ENCODE results near the gene FERMT3. TPM values are rescaled to one million over a fixed set of nuclear protein-coding genes. Genes with fewer than 3 reads are reported as not detected.
"Not testable (repeated sequence)": the region's sequence is repeated elsewhere in the genome, so short reads cannot be mapped to it uniquely, and the experiment has no call there.

FERMT3 gene
- polyA plus RNA-seq, 1 donor: 7.4 TPM

DNA sequence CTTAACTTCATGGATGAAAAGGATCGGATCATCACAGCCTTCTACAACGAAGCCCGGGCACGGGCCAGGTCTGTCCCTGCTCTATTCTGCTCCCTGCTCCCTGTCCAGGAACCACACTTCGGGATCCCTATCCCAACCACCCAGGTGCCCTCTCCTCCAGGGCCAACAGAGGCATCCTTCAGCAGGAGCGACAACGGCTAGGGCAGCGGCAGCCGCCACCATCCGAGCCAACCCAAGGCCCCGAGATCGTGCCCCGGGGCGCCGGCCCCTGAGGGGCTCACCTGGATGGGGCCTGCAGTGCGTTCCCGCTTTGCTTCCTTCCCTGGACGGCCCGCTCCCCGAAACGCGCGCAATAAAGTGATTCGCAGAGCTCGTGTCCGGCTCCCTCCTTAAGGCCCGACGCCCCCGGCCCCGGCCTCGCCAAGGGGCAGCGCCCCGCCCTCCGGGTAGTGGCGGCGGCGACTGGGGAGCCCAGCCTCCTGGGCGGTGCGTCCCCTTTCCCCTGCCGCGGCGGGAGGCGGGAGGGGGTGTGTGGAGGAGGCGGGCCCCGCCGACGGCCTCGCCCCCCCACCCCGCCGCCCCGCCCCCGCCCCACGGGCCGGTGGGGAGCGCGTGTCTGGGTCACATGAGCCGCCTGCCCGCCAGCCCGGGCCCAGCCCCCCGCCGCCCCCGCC is 27.5 kb downstream of the FERMT3 start, which contains the start of gene VEGFB:
Gene VEGFB, plus strand, starts transcription at position 672 of the 674 bp plus-strand sequence. CDS start 250 bp downstream, outside the sequence.
- no peak for DNase-seq (ENCODE audit: low read depth)

DNA sequence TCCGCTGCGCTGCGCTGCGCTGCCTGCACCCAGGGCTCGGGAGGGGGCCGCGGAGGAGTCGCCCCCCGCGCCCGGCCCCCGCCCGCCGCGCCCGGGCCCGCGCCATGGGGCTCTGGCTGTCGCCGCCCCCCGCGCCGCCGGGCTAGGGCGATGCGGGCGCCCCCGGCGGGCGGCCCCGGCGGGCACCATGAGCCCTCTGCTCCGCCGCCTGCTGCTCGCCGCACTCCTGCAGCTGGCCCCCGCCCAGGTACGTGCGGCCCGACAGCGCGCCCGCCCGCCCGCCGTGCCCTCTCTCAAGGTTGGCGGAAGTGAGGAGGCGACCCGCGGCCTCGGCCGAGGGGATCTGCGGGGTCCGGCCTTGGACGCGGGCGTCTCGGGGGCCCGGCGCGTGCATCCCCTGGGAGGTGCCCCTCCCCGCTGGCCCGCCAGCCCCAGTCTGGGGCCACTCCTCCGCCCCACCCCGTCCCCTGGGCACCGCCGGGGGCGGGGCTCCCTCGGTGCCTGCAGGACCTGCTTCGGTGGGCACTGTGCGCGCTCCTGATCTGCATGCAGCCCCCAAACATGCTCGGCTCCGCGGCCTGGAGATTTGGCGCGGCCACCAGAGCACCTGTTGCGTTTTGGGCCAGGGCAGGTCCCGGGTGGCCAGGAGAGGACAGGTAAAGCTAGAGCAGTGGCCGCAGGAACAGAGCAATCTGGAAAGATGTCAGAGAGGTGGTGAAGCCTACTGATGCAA is 28.3 kb downstream of the FERMT3 start:
- no peak for DNase-seq (ENCODE audit: low read depth)

DNA sequence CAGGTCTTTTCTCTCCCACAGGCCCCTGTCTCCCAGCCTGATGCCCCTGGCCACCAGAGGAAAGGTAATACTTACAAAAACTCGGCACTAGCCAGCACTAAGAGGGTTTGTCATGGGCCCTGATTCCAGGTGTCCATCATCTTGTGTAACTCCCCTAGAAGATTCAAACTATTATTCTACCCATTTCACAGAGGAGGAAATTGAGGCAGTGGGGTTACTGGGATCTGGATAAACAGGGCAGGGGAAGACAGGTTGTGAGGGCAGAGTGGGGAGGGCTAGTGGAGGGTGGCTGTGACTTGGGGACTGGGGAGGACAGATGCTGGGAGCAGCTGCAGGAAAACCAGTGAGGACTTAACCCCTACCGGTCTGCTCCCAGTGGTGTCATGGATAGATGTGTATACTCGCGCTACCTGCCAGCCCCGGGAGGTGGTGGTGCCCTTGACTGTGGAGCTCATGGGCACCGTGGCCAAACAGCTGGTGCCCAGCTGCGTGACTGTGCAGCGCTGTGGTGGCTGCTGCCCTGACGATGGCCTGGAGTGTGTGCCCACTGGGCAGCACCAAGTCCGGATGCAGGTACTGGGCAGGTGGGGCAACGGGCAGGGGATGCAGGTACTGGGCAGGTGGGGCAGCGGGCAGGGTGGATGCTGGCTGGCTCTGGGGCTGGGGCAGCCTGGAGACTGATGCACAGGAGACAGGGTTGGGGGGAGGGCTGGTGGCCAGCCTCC is 29.1 kb downstream of the FERMT3 start:
- no peak for DNase-seq (ENCODE audit: low read depth)

DNA sequence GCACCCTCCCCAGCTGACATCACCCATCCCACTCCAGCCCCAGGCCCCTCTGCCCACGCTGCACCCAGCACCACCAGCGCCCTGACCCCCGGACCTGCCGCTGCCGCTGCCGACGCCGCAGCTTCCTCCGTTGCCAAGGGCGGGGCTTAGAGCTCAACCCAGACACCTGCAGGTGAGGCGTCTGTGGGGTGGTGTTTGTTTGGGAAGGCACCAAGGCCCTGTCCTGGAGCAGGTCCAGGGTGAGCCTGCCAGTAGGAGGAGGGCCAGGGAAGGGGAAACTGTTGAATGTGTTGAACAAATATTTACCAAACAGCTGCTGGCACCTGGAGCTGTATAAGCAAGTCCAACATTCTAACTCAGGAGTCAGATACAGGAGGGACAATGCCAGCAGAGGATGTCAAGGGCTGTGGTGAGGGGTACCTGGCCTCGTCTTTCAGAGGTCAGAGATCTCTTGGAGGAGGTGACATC is 31.0 kb downstream of the FERMT3 start:
- DNase-seq (ENCODE audit: low read depth): no peak

DNA sequence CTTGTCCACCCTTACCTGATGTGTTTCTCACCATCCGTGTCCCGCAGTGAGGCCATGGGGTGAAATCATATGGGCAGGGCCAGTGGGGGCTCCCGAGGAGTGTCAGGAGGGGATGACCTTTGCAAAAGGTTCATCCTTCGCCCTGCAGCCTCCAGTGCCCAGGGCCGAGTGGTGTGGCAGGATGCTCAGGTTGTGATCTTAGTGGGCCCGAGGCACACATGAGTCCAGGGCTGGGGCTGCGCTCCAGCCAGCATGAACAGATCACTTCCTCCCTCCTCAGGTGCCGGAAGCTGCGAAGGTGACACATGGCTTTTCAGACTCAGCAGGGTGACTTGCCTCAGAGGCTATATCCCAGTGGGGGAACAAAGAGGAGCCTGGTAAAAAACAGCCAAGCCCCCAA is 31.6 kb downstream of the FERMT3 start:
- no peak for DNase-seq (ENCODE audit: low read depth)

DNA sequence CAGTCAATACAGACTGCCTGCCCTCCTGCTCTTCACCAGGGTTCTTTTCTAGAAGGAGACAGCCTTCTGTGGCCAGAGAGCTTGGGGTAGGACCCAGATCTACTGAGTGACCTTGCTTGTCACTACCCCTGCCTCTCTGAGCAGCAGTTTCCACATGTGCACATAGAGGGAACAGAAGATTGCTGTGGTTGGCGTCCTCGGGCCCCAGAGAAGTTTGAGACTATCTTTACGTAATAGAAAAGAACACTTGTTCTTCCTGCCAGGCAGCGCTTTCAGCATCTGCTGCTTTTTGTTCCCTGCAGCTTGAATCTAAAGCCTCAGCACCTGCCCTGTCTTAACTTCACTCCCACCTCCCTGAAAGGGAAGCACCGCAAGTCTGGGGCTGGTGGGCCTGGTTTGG is 32.5 kb downstream of the FERMT3 start:
- DNase-seq (ENCODE audit: low read depth): no peak

DNA sequence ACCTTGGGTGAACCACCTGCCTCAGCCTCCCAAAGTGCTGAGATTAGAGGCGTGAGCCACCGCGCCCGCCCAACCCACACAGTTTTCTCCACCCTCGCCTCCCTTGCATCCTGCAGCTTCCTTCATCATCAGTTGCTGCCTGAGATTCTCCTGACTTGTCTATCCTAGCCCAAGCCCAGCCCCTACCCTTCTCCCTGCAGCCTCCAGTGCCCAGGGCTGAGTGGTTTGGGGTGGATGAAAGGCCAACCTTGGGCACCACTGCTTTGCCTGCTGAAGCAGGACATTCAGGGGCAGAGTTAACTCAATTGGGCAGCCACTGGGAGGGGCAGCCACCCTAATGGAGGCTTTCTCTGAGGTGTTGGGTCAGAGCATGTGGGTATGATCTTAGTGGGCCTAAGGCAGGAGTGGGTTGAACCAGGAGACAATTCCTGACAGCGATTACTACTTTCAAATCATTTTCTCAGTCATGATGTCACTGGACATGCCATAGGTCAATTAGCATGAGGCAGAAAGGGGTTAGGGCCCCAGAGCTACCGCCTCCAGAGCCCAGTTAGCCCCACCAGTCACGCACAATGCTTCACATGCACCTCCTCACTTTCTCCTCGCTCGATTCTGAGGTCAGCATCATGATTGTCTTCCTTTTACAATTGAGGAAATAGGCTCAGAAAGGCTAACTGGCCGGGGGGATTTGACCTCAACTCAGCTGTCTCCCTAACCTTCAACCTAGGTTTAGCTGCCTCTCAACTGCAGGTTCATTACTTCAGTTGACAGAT is 33.3 kb downstream of the FERMT3 start:
- no peak for DNase-seq (ENCODE audit: low read depth)

DNA sequence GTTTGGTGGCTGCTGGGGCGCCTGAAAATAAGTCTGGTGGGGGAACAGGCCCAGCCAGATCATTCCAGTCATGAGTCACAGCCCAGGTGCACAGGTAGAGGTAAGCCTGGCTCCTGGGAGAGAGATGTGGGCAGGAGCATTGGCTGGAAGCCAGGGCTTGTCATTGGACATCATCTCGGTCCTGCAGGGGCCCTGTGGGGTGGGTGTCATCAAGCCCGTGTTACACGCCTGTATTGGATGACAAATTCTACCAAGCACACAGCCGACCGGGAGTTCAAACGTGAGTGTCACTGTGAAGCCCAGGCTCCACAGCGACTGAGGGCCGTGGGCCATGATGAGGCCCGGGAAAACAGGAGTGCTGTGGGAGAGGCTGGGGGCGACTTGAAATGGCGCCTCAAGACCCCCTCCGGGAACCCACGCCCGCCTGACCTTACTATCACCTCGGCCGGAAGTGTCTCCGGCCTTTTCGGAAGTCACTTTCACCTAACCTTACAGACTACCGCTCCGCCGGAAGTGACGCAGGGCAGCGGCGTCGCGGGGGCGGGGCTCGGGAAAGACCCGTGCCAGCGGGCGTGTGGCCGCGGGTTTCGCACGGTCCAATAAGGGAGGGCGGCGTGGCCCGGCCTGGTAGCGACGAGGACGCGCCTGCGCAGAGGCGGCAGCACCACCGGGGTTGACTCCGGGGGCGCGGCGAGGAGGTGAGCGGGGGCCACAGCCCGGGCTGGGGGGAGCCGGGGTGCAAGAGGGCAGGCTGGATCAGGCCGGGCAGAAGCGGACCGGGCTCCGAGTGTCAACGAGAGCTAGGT is 34.1 kb downstream of the FERMT3 start, which contains the start of gene FKBP2:
Gene FKBP2, plus strand, starts transcription at position 661 of the 806 bp plus-strand sequence. CDS start 1,293 bp downstream, outside the sequence.
- peak; percentile 80 for DNase-seq (ENCODE audit: low read depth)

DNA sequence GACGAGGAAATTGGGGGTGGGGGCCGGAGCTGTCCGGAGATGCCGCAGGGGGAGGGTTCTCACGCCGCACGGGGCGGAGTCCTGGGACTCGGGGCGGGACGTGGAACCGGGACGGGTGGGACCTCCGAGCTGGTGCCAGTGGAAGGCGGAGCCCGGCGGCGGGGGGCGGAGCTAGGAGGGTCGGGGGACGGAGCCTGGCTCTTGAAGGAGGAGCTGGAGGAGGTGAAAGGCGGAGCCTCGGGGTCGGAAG is 34.6 kb downstream of the FERMT3 start:
- peak; percentile 96 for DNase-seq (ENCODE audit: low read depth)

DNA sequence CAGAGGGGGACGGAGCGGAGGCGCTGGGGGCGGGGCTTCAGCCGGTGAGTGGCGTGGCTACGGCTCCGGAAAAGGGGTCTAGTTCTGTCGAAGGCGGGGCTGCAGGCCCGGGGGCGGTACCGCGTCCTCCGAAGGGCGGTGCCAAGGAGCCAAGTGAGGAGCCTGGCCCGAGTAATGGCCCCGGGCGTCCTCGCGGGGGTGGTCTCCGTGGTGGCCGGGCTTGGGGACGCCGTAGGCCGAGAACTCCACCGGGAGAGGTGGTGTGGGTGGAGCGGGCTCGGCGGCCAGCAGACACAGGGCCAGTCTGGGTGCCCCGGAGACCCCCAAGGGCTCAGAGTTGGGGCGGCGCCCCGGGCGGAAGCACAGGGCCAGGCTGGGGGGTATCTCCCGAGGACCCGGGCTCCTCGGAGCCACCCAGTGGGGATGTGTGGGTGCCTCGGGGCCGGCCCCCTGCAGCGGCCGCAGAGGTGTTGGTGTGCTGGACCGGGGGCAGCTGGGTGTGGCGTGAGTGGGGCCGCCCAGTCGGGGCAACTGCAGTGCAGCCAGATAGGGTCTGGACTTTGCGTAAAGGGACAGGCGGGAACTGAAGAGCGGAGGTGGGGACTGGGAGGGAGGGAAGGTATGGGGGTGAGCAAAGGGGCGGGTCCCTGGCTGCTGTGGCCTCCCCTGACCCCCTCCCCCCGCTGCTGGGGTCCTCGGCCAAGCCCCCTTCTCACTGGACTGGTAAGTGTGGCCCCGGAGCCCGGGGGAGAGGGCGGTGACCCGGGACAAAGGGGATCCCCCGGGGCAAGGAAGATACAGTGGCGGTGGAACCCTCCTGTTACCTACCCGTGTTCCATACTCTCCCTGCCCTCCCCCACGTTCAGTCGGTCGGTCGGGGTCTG is 35.2 kb downstream of the FERMT3 start:
- DNase-seq (ENCODE audit: low read depth): no peak

DNA sequence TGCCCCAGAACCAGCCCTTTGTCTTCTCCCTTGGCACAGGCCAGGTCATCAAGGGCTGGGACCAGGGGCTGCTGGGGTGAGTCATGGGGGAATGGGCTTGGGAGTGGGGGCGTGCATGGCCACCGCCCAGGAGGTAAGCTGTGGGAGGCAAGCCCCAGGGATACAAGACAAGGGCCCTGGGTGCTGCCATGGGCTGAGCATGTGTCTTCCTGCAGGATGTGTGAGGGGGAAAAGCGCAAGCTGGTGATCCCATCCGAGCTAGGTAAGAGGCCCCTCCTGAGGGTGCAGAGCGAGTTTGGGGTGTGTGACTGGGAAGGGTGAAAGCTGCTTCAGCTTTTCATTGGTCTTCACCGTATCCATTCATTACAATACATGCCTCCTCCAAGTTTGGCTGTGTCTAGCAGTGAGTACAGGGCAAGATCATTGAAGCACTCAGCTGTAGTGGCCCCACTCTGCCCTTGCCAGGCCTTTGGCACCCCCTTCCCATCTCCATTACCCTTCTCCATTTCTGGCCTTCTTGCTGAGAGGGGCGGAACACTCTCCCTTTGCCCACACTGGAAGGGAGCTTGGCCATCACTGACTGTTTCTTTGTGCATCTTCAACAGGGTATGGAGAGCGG is 36.8 kb downstream of the FERMT3 start:
- DNase-seq (ENCODE audit: low read depth): no peak

DNA sequence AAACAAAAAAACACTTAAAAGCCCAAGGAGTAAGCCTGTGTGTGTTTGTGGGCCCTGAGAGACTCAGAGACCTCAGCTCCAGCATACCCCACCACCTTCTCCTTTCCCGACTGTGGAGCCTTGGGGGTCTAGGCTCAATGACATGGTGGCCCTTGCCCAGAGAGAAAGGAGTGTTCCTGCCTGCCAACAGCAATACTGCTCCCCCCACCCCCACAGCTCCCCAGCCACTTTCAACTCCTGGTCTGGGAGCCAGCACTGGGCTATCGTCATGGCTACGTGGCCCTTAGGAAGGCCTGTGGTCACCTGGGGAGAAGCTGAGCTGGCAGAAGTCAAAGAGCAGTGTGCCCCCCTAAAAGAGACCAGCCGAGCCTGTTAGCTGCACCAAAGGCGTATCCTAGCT is 37.6 kb downstream of the FERMT3 start:
- no peak for DNase-seq (ENCODE audit: low read depth)

DNA sequence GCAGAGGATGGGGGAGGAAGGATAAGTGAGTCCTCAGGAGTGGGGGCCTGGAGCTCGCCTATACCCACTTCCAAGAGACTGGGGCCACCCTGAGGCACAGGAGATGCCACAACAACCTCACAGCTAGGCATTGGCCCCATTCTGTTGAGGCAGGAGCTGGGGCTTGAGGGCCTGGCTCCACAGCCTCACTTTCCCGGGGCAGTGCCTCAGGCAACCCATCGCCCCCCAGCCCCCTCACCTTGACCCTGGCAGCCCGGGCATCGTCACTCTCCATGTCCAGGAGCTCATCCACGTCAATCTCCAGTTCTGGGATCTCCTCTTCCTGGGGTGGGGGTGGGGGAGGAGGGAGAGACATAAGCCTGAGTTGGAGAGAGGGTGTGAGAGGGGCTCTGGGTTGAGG is 38.4 kb downstream of the FERMT3 start:
- DNase-seq (ENCODE audit: low read depth): no peak

DNA sequence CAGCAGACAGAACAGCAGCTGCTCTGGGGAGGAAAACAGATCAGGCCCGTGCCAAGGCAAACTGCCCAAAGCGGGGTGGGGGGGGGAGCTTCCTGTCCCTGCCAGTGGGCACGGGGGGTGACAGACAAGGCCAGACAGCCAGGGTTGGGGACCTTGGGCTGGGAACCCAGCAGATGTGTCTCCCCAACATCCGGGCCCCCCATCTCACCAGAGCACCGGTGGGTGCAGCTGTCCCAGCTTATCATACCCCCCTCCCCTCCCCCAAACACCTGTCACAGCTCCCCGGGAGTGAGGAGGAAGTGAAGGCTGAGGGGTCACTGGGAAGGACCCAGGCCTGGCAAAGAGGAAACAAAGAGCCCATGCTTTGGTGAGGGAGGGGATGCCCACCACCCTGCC is 38.9 kb downstream of the FERMT3 start:
- DNase-seq (ENCODE audit: low read depth): no peak

DNA sequence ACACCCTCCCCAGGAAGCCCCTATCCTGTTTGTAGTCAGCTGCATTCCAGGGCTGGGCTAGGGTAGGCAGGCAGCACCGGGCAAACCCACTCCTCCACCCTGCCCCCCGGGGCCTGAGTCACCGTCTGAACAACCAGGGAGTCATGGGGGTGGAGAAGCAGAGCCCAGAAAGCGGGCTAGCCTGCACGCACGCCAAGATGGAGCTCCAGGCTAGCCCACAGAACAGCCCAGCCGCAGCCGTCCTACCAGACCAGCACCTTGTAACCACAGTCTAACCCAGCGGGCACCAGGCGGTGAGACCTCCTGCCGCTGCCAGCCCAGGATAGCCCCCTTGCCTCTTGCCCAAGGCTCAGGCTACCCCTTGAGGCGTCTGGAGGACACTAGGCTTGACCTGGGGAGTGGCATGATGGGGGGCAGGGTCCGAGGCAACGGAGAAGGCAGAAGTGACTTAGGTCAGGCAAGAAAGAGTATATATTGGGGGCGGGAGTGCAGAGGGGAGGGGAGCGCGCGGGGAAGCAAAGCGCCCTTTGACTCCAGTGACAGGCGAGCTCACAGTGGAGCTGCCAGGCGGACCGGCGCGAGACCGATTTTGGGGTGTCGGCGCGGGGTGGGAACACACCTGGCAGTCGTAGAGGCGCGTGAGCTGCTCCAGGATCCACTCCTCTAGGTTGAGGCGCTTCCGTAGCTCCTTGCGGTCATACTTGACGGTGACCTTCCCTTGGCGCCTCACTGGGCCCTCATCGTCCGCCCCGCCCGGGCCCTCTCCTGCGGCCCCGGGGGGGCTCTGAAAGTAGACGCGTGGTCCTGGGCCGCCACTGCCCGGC is 39.5 kb downstream of the FERMT3 start:
- DNase-seq (ENCODE audit: low read depth): no peak

DNA sequence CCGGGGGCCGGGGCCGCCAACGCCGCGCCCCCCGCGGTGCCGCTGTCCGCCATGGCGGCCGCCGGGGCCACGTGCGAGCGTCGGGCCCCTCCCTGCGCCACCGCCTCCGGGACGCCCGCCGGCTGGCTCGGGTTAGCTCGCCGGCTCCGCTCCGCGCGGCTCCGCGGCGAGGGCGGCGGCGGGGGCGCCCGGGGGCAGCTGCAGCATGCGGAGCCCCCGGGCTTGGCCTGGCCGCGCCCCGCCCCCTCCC is 40.0 kb downstream of the FERMT3 start:
- DNase-seq (ENCODE audit: low read depth): not testable (repeated sequence)

DNA sequence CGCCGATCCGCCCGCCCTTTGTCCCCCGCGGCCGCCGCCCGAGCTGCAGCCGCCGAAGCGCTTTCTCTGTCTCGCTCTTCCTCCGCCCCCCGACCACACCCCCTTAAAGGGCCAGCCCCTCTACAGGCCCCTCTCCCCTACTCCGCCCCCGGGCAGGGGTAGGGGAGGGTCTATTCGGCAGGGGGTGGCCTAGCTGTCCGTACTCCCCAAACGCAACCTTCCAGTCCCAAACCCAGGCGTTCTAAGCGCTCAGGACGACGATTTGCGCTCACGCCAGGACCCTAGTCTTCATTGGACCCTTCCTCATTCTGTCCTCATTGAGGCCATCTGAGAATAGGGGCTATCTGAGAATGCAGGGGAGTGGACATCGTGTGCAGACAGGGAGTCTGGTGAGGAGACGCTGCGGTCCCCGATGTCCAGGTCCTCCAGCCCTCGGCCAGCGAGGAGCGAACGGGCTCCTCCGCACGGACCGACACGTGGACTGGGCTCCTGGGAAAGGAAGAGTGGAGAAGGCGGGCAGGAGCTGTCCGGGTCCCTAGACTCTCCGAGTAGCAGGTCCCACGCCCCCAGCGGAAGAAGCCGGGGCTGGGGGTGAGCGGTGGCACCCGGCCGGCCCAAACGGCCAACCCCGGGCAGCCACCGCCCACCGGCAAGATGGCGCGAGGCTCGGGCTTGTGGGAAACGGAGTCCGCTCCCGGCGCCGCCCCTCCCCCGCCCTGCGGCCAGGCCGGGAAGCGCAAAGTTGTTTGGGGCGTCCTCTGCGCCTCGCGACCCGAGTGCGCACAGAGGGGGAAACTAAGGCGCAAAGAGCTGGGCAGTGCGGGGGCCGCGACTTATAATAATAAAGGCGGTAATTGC is 40.6 kb downstream of the FERMT3 start, which contains the start of gene PPP1R14B:
Gene PPP1R14B, minus strand, starts transcription at position 73 of the 858 bp plus-strand sequence. CDS start 270 bp downstream, outside the sequence.
- DNase-seq (ENCODE audit: low read depth): no peak

Data from forelimb muscle (tissue), 1 donor.